GM19099 (cell line): Measurements from ENCODE around the gene UBE2B.

Experiments used
- POLR2A ChIP-seq: IDR thresholded peaks from 3 replicates; pipeline ENCODE4 v1.6.1; 2011; ENCODE audit warnings: low read depth; ENCODE audit not compliant: insufficient read length; ENCODE audit errors: extremely low read depth

UBE2B gene

DNA sequence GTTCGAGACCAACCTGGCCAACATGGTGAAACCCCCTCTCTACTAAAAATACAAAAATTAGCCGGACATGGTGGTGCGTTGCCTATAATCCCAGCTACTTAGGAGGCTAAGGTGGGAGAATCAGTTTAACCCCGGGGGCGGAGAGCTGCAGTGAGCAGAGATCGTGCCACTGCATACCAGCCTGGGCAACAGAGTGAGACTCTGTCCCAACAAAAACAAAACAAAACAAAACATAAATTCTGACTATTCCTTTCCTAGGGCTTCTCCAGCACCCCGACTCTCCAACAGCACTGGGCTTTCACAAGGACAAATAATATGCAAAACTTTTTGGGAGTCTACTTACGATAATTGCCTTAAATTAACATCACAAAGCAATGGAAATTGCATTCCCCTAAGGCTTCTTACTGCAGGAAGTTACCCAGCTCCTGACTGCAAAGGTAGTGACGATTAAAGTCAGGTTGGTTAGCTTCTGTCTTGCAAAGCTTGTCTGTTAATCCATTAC is 56.2 kb downstream of the UBE2B start:
- no peak for TF ChIP-seq POLR2A

DNA sequence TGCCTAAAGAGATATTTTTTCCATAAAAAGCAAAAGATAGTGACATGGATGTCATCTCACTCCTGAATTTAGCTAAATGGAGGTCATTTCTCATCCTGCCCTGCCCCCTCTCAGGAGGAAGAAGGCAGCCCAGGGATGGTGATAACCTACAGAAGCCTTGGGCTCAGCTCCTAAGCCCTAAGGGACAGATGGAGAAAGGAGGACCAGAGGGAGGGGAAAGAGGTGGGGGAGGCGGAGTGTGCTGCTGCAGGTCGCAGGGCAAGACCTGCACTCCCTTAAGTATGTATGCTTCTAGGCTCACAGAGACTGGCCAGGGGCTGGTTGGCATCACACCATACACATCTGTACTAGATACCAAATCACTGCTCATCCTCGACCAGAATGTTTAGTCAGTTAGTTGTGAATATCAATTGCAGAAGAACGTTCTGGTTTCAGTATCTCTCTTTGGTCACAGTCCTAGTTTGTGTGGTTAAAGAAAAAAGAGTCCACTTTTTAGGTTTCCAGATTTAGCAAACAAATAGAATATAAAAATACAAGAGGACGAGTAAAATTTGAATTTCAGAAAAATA is 58.7 kb downstream of the UBE2B start:
- no peak for TF ChIP-seq POLR2A

DNA sequence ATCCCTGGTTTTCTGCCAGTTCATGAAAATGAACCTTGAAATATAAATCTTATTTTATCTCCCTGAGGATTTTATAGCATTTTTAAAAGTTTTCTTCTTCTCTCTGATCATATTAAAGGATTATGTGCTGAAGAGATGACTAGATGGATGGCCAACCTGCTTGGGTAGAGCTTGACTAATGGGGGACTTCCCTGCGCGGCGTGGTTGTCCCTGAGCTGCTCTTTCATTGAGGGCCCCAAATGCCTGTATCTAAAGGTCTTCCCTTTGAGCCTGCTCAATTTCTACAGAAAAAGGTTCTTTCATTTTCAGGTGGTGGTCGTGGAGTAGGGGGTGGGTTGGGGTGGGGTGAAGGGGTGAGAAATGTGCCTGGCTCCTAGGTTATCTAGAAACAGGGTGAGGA is 60.8 kb downstream of the UBE2B start:
- no peak for TF ChIP-seq POLR2A

DNA sequence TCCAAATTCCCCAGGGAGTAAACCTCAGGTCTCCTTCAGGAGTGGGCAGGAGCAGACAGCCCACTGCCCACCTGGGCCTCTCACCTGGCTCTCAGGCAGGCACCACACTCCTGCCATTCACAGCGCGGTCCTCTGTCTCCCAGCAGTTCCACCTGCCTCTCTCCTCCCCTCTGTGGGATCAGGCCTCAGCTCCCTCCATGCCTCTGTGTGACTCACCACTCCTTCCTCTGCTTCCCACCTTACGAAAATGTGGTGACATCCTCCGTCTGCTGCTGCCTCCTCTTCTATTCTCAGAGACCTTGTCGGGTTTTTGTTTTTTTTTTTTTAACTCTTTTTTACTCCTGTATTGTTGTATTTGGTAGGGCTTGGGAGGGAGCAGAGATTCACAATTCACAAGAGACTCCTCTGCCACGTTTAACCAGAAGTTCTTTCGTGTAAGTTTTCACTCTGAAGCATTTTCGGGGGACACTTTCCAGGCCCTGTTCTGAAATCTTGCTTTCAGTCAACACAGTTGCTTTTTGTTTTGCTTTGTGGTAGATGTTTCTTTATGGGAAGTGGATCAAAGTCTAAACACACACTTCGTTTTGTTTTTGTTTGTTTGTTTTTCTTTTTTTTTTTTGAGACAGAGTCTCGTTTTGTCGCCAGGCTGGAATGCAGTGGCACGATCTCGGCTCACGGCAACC is 61.4 kb downstream of the UBE2B start:
- no peak for TF ChIP-seq POLR2A

DNA sequence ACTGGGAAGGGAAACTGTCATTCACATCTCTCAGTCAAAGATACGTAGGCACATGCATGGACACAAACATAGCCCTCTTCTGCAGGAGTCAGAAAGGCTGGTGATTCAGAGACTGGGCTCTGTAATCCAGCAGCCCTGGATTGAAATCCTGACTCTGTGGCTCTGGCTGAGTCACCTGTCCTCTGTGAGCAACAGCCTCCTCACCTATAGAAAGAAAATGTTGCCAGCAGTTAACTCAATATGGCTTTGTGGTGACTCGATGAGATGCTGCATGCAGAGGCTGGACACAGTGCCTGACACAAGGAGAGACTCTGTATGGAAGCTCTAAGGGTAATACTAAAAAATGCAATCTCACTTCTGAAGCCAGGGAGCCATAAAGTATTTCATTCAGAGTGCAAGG is 64.2 kb downstream of the UBE2B start:
- TF ChIP-seq POLR2A = no peak

DNA sequence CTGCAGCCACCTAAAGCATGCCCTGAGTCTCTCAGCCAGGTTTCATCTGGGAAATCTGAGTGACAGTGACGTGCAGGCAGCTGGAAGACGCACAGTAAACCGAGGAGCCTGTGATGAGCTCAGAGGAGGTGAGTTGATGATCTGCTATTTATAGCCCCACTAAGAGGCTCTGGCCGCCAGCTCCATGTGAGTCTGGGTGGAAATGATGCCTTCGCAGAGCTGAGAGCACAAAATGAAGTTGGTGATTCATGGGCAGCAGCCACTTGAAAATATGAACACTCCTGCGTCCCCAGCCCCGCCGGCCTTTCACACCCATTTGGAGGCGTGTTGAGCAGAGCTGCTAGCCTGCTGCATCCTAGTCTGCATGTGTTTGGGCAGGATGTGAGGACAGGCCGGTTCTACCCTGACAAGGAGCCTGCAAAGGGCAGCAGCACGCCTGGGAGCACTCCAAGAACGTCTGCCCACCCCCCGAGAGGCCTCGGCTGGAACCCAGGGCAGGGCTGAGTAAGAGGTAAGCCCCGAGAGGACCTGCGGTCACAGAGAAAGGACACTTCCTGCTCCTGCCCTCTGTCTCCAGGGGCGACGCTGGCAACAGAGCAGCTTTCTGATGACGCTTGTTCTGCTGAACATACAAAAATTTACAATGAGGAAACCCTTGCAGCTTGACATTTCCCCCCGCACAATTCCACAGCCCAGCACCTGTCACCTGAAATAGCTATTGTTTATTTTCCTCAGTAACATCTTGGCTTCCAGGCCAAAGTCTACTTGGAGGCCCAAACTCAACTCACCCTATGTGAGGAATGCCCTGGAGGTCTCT is 65.4 kb downstream of the UBE2B start:
- no peak for TF ChIP-seq POLR2A

- peak; percentile 27 for TF ChIP-seq POLR2A
These were observed 66.0 kb downstream of the UBE2B start for GRCh38 chr5:134437340-134437846.

DNA sequence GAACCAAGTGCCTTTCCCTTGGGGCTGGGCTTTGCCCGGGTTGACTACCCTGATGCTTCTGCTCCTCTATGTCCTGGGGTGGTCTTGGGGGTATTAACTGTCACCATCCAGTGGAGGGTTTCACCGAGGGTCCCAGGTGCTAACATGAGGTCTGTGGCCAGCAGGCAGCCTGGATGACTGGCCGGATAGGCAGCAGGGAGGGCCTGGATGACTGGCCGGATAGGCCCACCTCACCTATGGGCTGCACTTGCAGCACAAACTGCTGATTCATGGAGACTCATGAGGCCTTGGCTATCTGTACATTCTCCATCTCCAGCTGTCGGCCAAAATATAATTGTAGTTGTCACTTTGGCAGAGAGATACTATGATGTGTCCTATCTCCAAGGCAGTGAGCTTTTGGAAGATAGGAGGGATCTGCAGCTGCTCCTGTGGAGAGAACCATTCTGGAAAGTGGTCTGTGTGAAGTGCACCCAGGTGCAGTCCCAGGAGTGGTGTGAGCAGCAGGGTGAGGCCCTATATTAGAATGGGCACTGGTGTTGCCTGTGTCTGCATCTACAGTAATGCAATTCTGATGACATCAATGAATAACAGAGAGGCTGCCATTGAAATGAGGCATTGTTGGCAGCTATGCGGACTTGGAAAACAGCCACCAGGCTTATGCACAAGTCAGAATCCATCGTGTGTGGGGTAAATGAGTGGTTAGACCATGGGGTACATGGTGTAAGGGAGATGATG is 66.6 kb downstream of the UBE2B start:
- no peak for TF ChIP-seq POLR2A

DNA sequence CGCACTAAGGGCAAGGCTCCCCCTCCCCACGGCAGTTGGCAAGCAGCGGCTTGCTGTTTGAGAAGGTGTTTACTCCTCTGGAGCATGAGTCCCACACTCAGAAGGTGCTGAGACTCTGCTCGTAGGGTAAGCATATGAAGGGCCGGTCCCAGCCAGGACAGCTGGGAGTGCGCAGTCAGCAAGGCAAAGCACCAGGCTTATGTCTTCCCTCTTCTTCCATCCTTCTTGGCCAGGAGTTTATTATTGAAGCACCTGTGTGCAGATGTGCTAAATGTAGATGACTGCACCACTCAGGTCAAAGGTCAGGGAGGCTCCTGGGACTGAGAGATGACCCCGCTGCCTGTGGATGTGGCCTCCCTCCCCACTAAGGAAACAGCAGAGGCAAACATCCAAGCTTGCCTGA is 67.4 kb downstream of the UBE2B start:
- TF ChIP-seq POLR2A = no peak

GRCh38 chr5:134439210-134439654 is 67.9 kb downstream of the UBE2B start:
- no peak for TF ChIP-seq POLR2A

DNA sequence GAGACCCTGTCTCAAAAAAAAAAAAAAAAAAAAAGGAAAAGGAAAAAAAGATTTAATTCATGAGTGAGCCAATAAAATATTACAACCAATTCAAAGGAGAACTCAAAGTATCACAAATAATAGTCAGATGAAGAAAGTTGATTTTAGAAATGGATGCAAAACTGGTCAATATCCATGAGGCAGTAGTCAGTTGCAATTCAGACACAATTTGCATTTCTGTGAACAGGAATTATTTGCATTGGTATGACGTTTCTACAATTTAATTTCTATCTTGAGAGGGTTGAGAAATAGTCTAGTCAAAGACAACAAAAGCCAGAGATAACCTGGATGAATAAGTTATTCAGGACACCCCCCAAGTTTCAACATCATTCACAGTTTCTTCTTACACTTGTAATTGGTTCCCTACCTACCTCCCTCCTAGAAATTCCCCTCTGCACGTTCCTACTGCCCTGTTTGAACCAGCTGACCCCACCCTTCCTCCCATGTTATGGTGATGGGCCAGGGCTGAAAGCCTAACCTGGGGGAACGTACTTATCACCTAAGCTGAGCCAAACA is 68.9 kb downstream of the UBE2B start:
- TF ChIP-seq POLR2A = no peak
